22Rv1 (cell line): ENCODE data around the gene DNAJC2.

Source experiments
- H3K27ac ChIP-seq: fragments of 450-650 bp; 2 replicates; pipeline ENCODE4 v1.5.1; 2017
- ZFX ChIP-seq: fragments of 450-650 bp; IDR thresholded peaks from 2 replicates; pipeline ENCODE4 v1.6.1; 2017; ENCODE audit warnings: antibody characterized with exemption, borderline replicate concordance
- TF ChIP-seq, protein P1 (sequence below): fragments of 450-650 bp; IDR thresholded peaks from 2 replicates; pipeline ENCODE4 v1.5.1; 2017; ENCODE audit warnings: mild to moderate bottlenecking

DNAJC2 gene

DNA sequence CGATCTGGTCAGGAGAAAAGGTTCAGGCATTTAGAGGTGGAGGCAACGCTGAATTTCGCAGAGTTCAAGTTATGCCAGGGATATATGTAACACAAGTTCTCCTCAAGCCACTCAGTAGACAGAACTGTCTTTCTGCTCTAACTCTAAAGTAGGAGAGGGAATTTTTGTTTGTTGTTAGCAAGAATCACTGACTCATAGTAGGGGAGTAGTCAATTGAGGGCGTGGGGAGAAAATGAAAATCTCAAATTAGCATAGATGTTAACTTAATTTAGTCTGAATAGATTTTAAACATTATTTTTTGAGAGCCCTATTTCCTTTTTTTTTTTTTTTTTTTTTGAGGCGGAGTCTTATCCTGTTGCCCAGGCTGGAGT, 37.5 kb upstream of the DNAJC2 start:
- H3K27ac ChIP-seq = no peak overlapping the region
- no peak for TF ChIP-seq ZFX
- TF ChIP-seq, protein P1, sequence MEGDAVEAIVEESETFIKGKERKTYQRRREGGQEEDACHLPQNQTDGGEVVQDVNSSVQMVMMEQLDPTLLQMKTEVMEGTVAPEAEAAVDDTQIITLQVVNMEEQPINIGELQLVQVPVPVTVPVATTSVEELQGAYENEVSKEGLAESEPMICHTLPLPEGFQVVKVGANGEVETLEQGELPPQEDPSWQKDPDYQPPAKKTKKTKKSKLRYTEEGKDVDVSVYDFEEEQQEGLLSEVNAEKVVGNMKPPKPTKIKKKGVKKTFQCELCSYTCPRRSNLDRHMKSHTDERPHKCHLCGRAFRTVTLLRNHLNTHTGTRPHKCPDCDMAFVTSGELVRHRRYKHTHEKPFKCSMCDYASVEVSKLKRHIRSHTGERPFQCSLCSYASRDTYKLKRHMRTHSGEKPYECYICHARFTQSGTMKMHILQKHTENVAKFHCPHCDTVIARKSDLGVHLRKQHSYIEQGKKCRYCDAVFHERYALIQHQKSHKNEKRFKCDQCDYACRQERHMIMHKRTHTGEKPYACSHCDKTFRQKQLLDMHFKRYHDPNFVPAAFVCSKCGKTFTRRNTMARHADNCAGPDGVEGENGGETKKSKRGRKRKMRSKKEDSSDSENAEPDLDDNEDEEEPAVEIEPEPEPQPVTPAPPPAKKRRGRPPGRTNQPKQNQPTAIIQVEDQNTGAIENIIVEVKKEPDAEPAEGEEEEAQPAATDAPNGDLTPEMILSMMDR = no peak

DNA sequence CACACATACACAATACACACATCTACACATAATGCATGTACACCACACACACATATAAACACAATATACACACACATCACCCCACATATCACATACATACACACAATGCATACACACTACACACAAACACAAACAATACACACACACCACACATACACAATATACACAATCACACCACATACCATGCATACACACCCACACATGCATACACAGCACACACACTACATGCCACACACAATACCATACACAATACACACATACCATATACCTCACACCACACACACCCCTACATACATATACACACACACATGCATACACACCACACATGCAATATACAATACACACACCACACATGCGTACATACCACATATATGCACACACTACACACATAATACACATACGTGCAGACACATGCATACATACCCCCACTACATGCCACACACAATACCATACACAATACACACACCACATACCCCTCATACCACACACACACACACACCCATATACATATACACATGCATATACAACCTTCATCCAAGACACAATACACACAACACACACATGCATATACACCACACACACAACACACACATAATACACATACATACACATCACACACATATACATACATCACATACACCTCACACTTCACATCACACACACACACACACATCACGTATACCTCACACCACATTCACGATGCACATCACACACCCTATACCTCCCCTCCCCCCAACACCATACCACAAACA, 36.9 kb upstream of the DNAJC2 start:
- H3K27ac ChIP-seq = no peak overlapping the region
- no peak for TF ChIP-seq ZFX
- TF ChIP-seq, protein P1 = no peak

DNA sequence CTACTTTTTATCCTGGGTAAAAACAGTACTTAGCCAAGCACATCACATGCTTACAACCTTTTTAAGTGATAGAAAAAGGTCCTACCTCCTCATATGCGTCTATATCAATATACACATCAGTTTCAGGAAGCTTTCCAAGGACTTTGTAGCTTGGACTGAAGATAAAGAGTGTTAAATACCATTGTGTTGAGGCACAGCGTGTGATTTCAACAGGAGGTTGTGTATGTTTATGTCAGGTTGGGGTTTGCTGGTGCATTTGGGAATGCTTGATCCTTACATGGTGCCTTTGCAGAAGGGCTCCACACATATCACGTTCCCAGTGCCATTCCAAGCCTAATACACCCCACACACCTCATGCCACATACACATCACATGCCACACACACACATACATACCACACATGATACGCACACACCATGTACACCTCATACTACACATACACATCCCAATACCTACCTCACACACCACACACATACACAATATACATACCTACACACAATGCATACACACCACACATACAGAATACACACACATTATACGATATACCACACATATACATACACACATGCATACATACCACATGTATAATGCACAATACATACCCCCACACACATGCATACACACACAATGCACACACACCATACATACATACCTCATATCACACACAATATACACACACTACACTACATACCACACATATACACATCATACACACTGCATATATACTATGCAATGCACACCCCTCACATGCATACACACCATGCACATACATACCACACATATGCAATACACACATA, 36.0 kb upstream of the DNAJC2 start:
- TF ChIP-seq, protein P1 = no peak
- TF ChIP-seq ZFX = no peak
- no peak overlapping the region for H3K27ac ChIP-seq

DNA sequence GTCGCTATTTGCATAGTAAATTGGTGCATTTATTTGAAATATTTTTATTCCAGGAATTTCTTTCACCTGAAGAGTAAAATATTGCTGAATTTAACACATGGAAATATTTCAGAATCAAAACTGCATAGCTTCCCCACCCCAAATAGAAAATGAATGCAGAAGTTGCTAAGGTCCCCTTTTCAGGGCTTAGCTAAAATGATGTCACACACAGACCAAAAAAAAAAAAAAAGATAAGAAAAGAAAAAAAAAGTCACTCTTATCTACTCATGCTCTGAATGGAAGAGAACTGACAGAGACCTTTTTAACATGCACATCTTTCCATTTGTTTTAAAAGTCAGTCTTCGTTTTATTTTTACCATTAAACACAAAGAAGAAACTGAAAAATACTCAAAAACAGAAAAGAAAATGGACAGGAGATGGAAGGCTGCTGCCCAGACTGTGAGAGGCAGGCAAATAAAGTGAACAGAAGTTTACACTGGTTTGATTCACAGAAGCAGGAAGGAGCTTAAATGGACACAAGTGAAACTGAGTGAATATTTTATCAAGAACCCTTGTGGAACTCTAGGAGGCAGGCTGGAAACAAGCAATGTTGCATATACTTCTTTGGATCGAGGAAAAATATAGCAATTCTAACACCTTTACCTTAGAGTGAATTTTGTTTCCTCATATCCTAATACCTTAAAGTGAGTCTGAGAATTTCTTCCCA, 34.9 kb upstream of the DNAJC2 start:
- no peak overlapping the region for H3K27ac ChIP-seq
- no peak for TF ChIP-seq ZFX
- TF ChIP-seq, protein P1 = no peak

DNA sequence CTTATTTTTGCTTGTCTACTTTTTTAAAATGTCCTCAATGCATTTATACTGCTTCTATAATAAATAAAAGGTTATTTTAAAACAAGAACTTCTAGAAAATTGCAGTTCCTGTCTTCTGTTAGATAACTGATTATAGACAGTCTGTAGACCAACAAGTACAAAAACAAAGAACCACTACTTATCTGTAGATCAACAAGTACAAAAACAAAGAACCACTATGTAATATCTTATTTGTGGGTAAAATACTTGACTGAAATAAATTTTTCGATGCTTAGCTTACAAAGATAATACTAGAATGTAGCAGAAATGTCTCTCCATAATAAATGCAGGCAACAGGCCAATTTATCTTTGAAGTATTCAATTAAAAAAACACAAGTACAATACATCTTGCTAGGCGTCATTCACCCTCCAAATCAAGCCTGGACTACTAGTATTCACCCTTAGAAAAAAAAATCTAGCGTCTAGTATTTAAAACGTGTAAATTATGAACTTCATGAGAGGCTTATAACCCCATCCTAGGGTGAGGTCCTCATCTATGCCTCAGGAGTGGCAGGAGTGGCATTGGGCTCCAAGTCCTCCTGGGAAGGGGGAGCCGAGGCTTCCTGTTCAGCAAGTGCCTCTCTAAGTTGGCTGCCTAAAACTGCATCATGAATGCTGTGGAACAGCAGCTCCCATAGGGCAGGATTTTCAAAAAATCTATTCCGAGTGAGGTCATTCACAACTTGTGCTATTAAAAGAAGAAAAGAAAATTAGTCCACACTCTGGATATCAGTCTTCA, 29.5 kb upstream of the DNAJC2 start:
- H3K27ac ChIP-seq = no peak overlapping the region
- TF ChIP-seq ZFX = no peak
- TF ChIP-seq, protein P1 = no peak

DNA sequence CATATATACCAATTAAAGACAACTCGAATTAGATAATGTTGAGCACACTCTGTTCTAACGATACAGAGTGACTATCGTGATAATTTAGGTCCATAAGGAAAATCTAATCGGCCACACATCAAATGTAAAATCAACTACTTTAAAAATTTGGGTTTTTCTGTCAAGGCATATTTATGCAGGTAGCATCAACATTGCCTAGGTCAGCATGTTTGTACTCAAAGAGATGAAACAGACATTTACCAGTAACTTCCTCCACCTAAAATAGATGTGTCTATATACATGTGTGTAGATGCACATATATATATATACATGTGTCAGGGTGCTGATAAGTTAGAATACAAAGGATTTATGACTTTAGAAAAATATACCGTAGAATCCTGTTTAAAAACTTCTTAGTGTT, 24.9 kb upstream of the DNAJC2 start:
- no peak for TF ChIP-seq ZFX
- TF ChIP-seq, protein P1 = no peak
- H3K27ac ChIP-seq = no peak overlapping the region
